HepG2 (cell line): Measurements from ENCODE around the gene TIGD6. TPM values are rescaled to one million over a fixed set of nuclear protein-coding genes. Genes with fewer than 3 reads are reported as not detected.

Source experiments
- BORCS8-MEF2B ChIP-seq: sonication (generic); formaldehyde crosslinking; IDR thresholded peaks from 2 replicates; pipeline ENCODE4 v1.8.0; 2022; ENCODE audit warnings: mild to moderate bottlenecking, missing genetic modification reagents
- FOSL2 ChIP-seq: sonication (generic); formaldehyde crosslinking; IDR thresholded peaks from 2 replicates; pipeline ENCODE4 v1.4.0; 2020; ENCODE audit warnings: missing genetic modification reagents
- HOXA5 ChIP-seq: sonication (generic); formaldehyde crosslinking; IDR thresholded peaks from 2 replicates; pipeline ENCODE4 v1.4.0; 2020; ENCODE audit warnings: missing genetic modification reagents
- NFYB ChIP-seq: sonication (generic); formaldehyde crosslinking; IDR thresholded peaks from 2 replicates; pipeline ENCODE4 v1.4.0; 2020; ENCODE audit warnings: missing genetic modification reagents
- NFYC ChIP-seq: IDR thresholded peaks from 2 replicates; pipeline ENCODE4 v1.6.1; 2016; ENCODE audit warnings: missing genetic modification reagents, missing compliant biosample characterization
- NKX3-1 ChIP-seq: sonication (generic); formaldehyde crosslinking; IDR thresholded peaks from 2 replicates; pipeline ENCODE4 v1.5.0; 2020; ENCODE audit warnings: missing genetic modification reagents
- NR2C2 ChIP-seq: sonication (generic); formaldehyde crosslinking; IDR thresholded peaks from 2 replicates; pipeline ENCODE4 v1.4.0; 2020; ENCODE audit warnings: missing genetic modification reagents, mild to moderate bottlenecking, moderate library complexity, borderline replicate concordance
- NR2F2 ChIP-seq: IDR thresholded peaks from 2 replicates; pipeline ENCODE4 v1.6.1; 2012; ENCODE audit warnings: low read depth, inconsistent platforms, borderline replicate concordance
- PHF20 ChIP-seq: sonication (generic); formaldehyde crosslinking; IDR thresholded peaks from 2 replicates; pipeline ENCODE4 v1.5.0; 2020; ENCODE audit warnings: mild to moderate bottlenecking, missing genetic modification reagents
- RNF2 ChIP-seq: fragments of 450-650 bp; conservative IDR thresholded peaks from 2 replicates; pipeline ENCODE4 v1.6.1; 2016; ENCODE audit warnings: low read depth
- SAP130 ChIP-seq: IDR thresholded peaks from 2 replicates; pipeline ENCODE4 v1.6.1; 2016; ENCODE audit warnings: low read depth
- SP140L ChIP-seq: sonication (generic); formaldehyde crosslinking; IDR thresholded peaks from 2 replicates; pipeline ENCODE4 v1.4.0; 2020; ENCODE audit warnings: missing genetic modification reagents, borderline replicate concordance
- XRCC5 ChIP-seq: fragments of 200-400 bp; formaldehyde crosslinking; optimal IDR thresholded peaks from 2 replicates; pipeline ENCODE3; 2017; ENCODE audit warnings: mild to moderate bottlenecking, low read length
- ZNF280B ChIP-seq: sonication (generic); formaldehyde crosslinking; IDR thresholded peaks from 2 replicates; pipeline ENCODE4 v1.5.0; 2020; ENCODE audit warnings: missing genetic modification reagents, mild to moderate bottlenecking, borderline replicate concordance
- ZNF292 ChIP-seq: sonication (generic); formaldehyde crosslinking; IDR thresholded peaks from 2 replicates; pipeline ENCODE4 v1.8.1; 2022; ENCODE audit warnings: mild to moderate bottlenecking, low read depth, missing genetic modification reagents, borderline replicate concordance
- ZNF33A ChIP-seq: sonication (generic); formaldehyde crosslinking; IDR thresholded peaks from 2 replicates; pipeline ENCODE4 v1.5.1; 2020; ENCODE audit warnings: missing genetic modification reagents, mild to moderate bottlenecking, moderate library complexity, borderline replicate concordance
- ZSCAN12 ChIP-seq: sonication (generic); formaldehyde crosslinking; IDR thresholded peaks from 2 replicates; pipeline ENCODE4 v1.9.0; 2021; ENCODE audit warnings: mild to moderate bottlenecking, missing genetic modification reagents
- polyA plus RNA-seq, 8 experiments: library from polyadenylated mRNA; depleted of rRNA in 3 of 8; stranded (reverse) in 7 of 8; unstranded in 1 of 8; fragments of >200 nt; fragmentation: Illumina TruSeq in 4 of 8; extraction: Trizol in 4 of 8; gene quantifications; 2 replicates each; pipeline versions ENCODE4 v1.2.1 to v1.2.3, GENCODE V29; 2011 to 2016; ENCODE audit warnings: low read depth in 4 of 8, missing spikeins in 1 of 8, mixed read lengths in 1 of 8; ENCODE audit not compliant: insufficient read depth in 1 of 8
- total RNA-seq, 5 experiments: library from RNA; depleted of rRNA; stranded (reverse); fragments of >200 nt; fragmentation: Illumina TruSeq; extraction: Trizol; gene quantifications; 2 replicates each; pipeline ENCODE4 v1.2.3, GENCODE V29; 2016; ENCODE audit warnings: low read depth in 1 of 5
- TF ChIP-seq, protein P1 (sequence below): sonication (generic); formaldehyde crosslinking; IDR thresholded peaks from 2 replicates; pipeline ENCODE4 v1.5.1; 2020; ENCODE audit warnings: mild to moderate bottlenecking, missing genetic modification reagents, borderline replicate concordance

Gene TIGD6
- total and polyA plus RNA-seq, 2 of the 13 experiments (the other 11 are each of a cell fraction or from before 2014, with no cell fraction given), result 2.1 to 2.9 TPM

DNA sequence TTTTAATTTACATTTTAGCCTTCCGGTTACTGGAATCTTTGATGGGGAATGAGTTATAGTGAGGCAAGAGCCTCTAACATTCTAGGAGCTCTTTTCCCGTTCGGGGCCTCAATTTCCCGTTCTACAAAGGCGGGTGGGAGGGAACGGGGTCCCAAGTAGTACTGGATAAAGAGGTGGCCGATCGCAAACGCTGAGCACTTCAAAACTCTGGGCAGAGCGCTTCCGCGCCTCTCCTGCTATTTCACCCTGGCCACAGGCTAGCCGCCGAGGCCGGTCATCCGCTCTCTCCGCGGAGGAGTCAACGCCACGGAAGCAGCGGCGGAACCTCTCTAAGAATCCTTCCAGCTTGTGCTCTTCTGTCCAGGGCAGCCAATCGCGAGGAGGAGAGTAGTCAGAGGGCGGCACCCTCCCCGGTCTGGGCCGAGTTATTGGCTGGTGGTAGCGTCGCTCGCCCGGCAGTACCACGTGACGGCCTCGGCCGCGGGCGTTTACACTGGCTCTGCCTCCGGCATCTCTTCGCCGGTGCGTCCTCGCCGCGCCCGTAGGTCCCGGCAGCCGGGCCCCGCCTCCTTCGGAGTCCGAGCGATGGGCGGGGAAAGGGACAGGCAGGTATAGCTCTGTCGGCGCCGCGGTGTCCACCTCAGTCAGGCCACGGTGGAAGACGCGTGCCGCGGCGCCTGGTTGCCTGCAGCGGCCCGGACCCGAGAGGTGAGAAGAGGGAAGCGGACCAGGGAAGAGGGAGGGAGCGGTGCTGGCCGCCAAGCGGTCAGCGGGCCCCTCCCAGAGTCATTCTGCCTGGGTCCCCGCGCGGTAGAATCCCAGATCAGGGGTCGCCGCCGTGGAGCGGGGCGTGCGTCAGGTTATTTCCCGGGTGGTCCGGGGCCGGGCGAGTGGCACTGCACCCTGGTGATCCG is 39.9 kb downstream of the TIGD6 start, which contains the start of gene SLC26A2 (continued):
- TF ChIP-seq, protein P1, sequence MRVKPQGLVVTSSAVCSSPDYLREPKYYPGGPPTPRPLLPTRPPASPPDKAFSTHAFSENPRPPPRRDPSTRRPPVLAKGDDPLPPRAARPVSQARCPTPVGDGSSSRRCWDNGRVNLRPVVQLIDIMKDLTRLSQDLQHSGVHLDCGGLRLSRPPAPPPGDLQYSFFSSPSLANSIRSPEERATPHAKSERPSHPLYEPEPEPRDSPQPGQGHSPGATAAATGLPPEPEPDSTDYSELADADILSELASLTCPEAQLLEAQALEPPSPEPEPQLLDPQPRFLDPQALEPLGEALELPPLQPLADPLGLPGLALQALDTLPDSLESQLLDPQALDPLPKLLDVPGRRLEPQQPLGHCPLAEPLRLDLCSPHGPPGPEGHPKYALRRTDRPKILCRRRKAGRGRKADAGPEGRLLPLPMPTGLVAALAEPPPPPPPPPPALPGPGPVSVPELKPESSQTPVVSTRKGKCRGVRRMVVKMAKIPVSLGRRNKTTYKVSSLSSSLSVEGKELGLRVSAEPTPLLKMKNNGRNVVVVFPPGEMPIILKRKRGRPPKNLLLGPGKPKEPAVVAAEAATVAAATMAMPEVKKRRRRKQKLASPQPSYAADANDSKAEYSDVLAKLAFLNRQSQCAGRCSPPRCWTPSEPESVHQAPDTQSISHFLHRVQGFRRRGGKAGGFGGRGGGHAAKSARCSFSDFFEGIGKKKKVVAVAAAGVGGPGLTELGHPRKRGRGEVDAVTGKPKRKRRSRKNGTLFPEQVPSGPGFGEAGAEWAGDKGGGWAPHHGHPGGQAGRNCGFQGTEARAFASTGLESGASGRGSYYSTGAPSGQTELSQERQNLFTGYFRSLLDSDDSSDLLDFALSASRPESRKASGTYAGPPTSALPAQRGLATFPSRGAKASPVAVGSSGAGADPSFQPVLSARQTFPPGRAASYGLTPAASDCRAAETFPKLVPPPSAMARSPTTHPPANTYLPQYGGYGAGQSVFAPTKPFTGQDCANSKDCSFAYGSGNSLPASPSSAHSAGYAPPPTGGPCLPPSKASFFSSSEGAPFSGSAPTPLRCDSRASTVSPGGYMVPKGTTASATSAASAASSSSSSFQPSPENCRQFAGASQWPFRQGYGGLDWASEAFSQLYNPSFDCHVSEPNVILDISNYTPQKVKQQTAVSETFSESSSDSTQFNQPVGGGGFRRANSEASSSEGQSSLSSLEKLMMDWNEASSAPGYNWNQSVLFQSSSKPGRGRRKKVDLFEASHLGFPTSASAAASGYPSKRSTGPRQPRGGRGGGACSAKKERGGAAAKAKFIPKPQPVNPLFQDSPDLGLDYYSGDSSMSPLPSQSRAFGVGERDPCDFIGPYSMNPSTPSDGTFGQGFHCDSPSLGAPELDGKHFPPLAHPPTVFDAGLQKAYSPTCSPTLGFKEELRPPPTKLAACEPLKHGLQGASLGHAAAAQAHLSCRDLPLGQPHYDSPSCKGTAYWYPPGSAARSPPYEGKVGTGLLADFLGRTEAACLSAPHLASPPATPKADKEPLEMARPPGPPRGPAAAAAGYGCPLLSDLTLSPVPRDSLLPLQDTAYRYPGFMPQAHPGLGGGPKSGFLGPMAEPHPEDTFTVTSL (CRISPR knock-in tag), result peak; percentile 58; the same call in 1 of the 2 replicates
- TF ChIP-seq NKX3-1 (CRISPR knock-in tag), result no peak; the same call in 1 of the 2 replicates
- TF ChIP-seq NFYB (CRISPR knock-in tag), result peak; percentile 99
- TF ChIP-seq NR2C2 (CRISPR knock-in tag), result no peak
- TF ChIP-seq NFYC (CRISPR knock-in tag), result peak; percentile 99
- TF ChIP-seq ZNF292, result peak; percentile 63
- TF ChIP-seq SP140L (CRISPR knock-in tag), result no peak
- no peak; the same call in 1 of the 2 replicates for TF ChIP-seq ZSCAN12 (CRISPR knock-in tag)
- peak; percentile 79; the same call in 1 of the 2 replicates for TF ChIP-seq RNF2
- peak; percentile 48 for TF ChIP-seq HOXA5 (CRISPR knock-in tag)
- TF ChIP-seq NR2F2, result no peak
- peak; percentile 90 for TF ChIP-seq ZNF280B (CRISPR knock-in tag)
- TF ChIP-seq XRCC5, result peak; percentile 50
- TF ChIP-seq ZNF33A (CRISPR knock-in tag), result peak; percentile 56; the same call in 1 of the 2 replicates
- TF ChIP-seq SAP130 (CRISPR knock-in tag), result peak; percentile 75
- TF ChIP-seq FOSL2 (CRISPR knock-in tag), result peak; percentile 36; the same call in 1 of the 2 replicates
- peak; percentile 21; the same call in 1 of the 2 replicates for TF ChIP-seq PHF20 (CRISPR knock-in tag)
- TF ChIP-seq BORCS8-MEF2B (CRISPR knock-in tag), result 0 out of 2 replicates have a peak, but pooled peaks have one; percentile 56
